A549 (cell line): Measurements from ENCODE around the gene PAX4. TPM values are rescaled to one million over a fixed set of nuclear protein-coding genes. Genes with fewer than 3 reads are reported as not detected.

Experiments used
- ATOH8 ChIP-seq: fragments of 250-450 bp; sonication (Bioruptor Pico); IDR thresholded peaks from 2 replicates; pipeline ENCODE4 v1.5.0; 2020; ENCODE audit warnings: low read depth, mild to moderate bottlenecking, moderate library complexity
- CBX8 ChIP-seq: fragments of 200-600 bp; sonication (generic); IDR thresholded peaks from 2 replicates; pipeline ENCODE4 v1.6.1; 2016
- CHD4 ChIP-seq: fragments of 200-600 bp; sonication (generic); IDR thresholded peaks from 2 replicates; pipeline ENCODE4 v1.6.1; 2016; ENCODE audit warnings: antibody characterized with exemption, mild to moderate bottlenecking, borderline replicate concordance
- EHF ChIP-seq: fragments of 250-450 bp; sonication (Bioruptor Pico); IDR thresholded peaks from 2 replicates; pipeline ENCODE4 v1.5.0; 2020; ENCODE audit warnings: mild to moderate bottlenecking
- EHMT2 ChIP-seq: fragments of 200-600 bp; sonication (generic); IDR thresholded peaks from 2 replicates; pipeline ENCODE4 v1.6.1; 2016; ENCODE audit warnings: antibody characterized with exemption, low read depth, mild to moderate bottlenecking, moderate library complexity
- EP300 ChIP-seq, 2 experiments: fragments of >200 bp; sonication (Bioruptor Twin); formaldehyde crosslinking; IDR thresholded peaks; 2 replicates in 1 of 2; 3 replicates in 1 of 2; pipeline ENCODE4 v1.6.1; 2016 to 2017
- ESRRA ChIP-seq: fragments of 150-350 bp; IDR thresholded peaks from 2 replicates; pipeline ENCODE4 v1.6.1; 2014; ENCODE audit warnings: mild to moderate bottlenecking, low read length, borderline replicate concordance
- FOSL2 ChIP-seq, 2 experiments: fragments of 450-650 bp in 1 of 2; fragments of >200 bp in 1 of 2; sonication (Bioruptor Twin) in 1 of 2; formaldehyde crosslinking; IDR thresholded peaks; 2 replicates each; pipeline versions ENCODE4 v1.5.0 to v1.6.1; 2016 to 2020; ENCODE audit warnings: mild to moderate bottlenecking in 1 of 2, moderate library complexity in 1 of 2
- FOXS1 ChIP-seq: fragments of 250-450 bp; sonication (Bioruptor Pico); IDR thresholded peaks from 2 replicates; pipeline ENCODE4 v1.5.0; 2020; ENCODE audit warnings: mild to moderate bottlenecking, moderate library complexity
- HMGXB4 ChIP-seq: fragments of 250-450 bp; sonication (Bioruptor Pico); IDR thresholded peaks from 2 replicates; pipeline ENCODE4 v1.5.0; 2021; ENCODE audit warnings: mild to moderate bottlenecking, moderate library complexity, borderline replicate concordance
- HOXA7 ChIP-seq: fragments of 250-450 bp; sonication (Bioruptor Pico); IDR thresholded peaks from 2 replicates; pipeline ENCODE4 v1.5.0; 2020; ENCODE audit warnings: mild to moderate bottlenecking, moderate library complexity
- HOXB5 ChIP-seq: fragments of 250-450 bp; sonication (Bioruptor Pico); IDR thresholded peaks from 2 replicates; pipeline ENCODE4 v1.5.0; 2020; ENCODE audit warnings: mild to moderate bottlenecking, moderate library complexity
- JUNB ChIP-seq: fragments of >200 bp; sonication (Bioruptor Twin); formaldehyde crosslinking; IDR thresholded peaks from 2 replicates; pipeline ENCODE4 v1.6.1; 2016
- KDM1A ChIP-seq: fragments of 200-600 bp; sonication (generic); IDR thresholded peaks from 2 replicates; pipeline ENCODE4 v1.6.1; 2016; ENCODE audit warnings: low read depth, mild to moderate bottlenecking
- MAX ChIP-seq: IDR thresholded peaks from 2 replicates; pipeline ENCODE4 v1.6.1; 2012
- MAZ ChIP-seq: fragments of 150-350 bp; IDR thresholded peaks from 2 replicates; pipeline ENCODE4 v1.6.1; 2014; ENCODE audit warnings: antibody characterized with exemption, low read depth, low read length, borderline replicate concordance
- MYC ChIP-seq: IDR thresholded peaks from 2 replicates; pipeline ENCODE4 v1.6.1; 2012; ENCODE audit warnings: mild to moderate bottlenecking, inconsistent platforms, low read length, improper control_type of control experiment, borderline replicate concordance
- NFE2L2 ChIP-seq: fragments of 150-350 bp; conservative IDR thresholded peaks from 2 replicates; pipeline ENCODE4 v1.6.1; 2014; ENCODE audit warnings: low read length
- PHF8 ChIP-seq: fragments of 200-600 bp; sonication (generic); IDR thresholded peaks from 2 replicates; pipeline ENCODE4 v1.6.1; 2016; ENCODE audit warnings: low read depth, mild to moderate bottlenecking, antibody characterized with exemption, moderate library complexity, borderline replicate concordance
- POLR2A ChIP-seq: IDR thresholded peaks from 2 replicates; pipeline ENCODE4 v1.6.1; 2012; ENCODE audit warnings: mild to moderate bottlenecking, low read length
- POLR2AphosphoS2 ChIP-seq: conservative IDR thresholded peaks from 2 replicates; pipeline ENCODE4 v1.6.1; 2012; ENCODE audit warnings: low read length, improper control_type of control experiment, inconsistent platforms
- RARB ChIP-seq: fragments of 250-450 bp; sonication (Bioruptor Pico); IDR thresholded peaks from 2 replicates; pipeline ENCODE4 v1.8.0; 2021; ENCODE audit warnings: mild to moderate bottlenecking, moderate library complexity
- RFX5 ChIP-seq: fragments of 450-650 bp; IDR thresholded peaks from 2 replicates; pipeline ENCODE4 v1.7.1; 2014; ENCODE audit warnings: antibody characterized with exemption, mild to moderate bottlenecking, moderate library complexity
- SREBF2 ChIP-seq: fragments of 450-650 bp; IDR thresholded peaks from 2 replicates; pipeline ENCODE4 v1.6.1; 2014; ENCODE audit warnings: mild to moderate bottlenecking, moderate library complexity
- TFCP2L1 ChIP-seq: fragments of 250-450 bp; sonication (Bioruptor Pico); IDR thresholded peaks from 2 replicates; pipeline ENCODE4 v1.5.0; 2021; ENCODE audit warnings: mild to moderate bottlenecking
- ZFP36 ChIP-seq: fragments of 450-650 bp; IDR thresholded peaks from 2 replicates; pipeline ENCODE4 v1.6.1; 2014; ENCODE audit warnings: borderline replicate concordance; ENCODE audit not compliant: partially characterized antibody
- ZNF302 ChIP-seq: fragments of 250-450 bp; sonication (Bioruptor Pico); IDR thresholded peaks from 2 replicates; pipeline ENCODE4 v1.9.0; 2021; ENCODE audit warnings: inconsistent platforms, mild to moderate bottlenecking, moderate library complexity
- polyA plus RNA-seq, 4 experiments: library from polyadenylated mRNA; depleted of rRNA in 3 of 4; stranded (reverse); fragments of >200 nt; fragmentation: RNase III in 1 of 4; extraction: RNeasy Plus Mini Kit Qiagen cat#74134 plus additional on column Dnase treatment in 1 of 4; gene quantifications; 2 replicates in 3 of 4; 3 replicates in 1 of 4; pipeline ENCODE4 v1.2.3, GENCODE V29; 2011 to 2017

The PAX4 gene
- polyA plus RNA-seq, 2 of the 4 experiments (the other 2 are of a cell fraction): not detected

GRCh38 chr7:127651556-127652332 lies 33.8 kb upstream of the PAX4 start, which contains the start of gene SND1 (continued):
- TF ChIP-seq MAX (peak; percentile 86), MYC (peak; percentile 93), FOSL2 (IDR thresholded peaks at IDR 0.05) (no peak), FOSL2 (CRISPR knock-in tag; IDR thresholded peaks at IDR 0.05) (no peak), POLR2A (peak; percentile 97), NFE2L2 (no peak), FOXS1 (CRISPR knock-in tag) (no peak; the same call in 1 of the 2 replicates), POLR2AphosphoS2 (no peak), HMGXB4 (CRISPR knock-in tag) (no peak), EP300 (IDR thresholded peaks at IDR 0.05) (no peak), JUNB (no peak), HOXA7 (CRISPR knock-in tag) (0 out of 2 replicates have a peak, but pooled peaks have one; percentile 5), TFCP2L1 (CRISPR knock-in tag) (no peak), ATOH8 (CRISPR knock-in tag) (0 out of 2 replicates have a peak, but pooled peaks have one; percentile 33), ZFP36 (peak; percentile 30), KDM1A (no peak), RARB (CRISPR knock-in tag) (no peak), ZNF302 (CRISPR knock-in tag) (no peak), EHF (no peak), CHD4 (no peak), SREBF2 (no peak), MAZ (no peak), EHMT2 (no peak), PHF8 (peak; percentile 79), RFX5 (no peak), HOXB5 (CRISPR knock-in tag) (peak; percentile 88; the same call in 1 of the 2 replicates), ESRRA (no peak), CBX8 (no peak)
